ENCODE data around the gene PNLIPRP2.

Gene PNLIPRP2

GRCh38 chr10:116620423-116621400 lies at the start of gene PNLIPRP2:
PNLIPRP2 (plus strand) TSS chr10:116620953.
- DNase-seq (ENCODE audit: low spot score) = no peak

GRCh38 chr10:116574797-116575196 lies 46.0 kb upstream of the PNLIPRP2 start:
- DNase-seq (ENCODE audit: low spot score) = no peak

GRCh38 chr10:116587878-116588591 lies 32.7 kb upstream of the PNLIPRP2 start:
- DNase-seq (ENCODE audit: low spot score) = peak; percentile 23

- no peak for DNase-seq (ENCODE audit: low spot score)
These were observed 31.8 kb upstream of the PNLIPRP2 start for GRCh38 chr10:116588995-116589394.

GRCh38 chr10:116589926-116590325 lies 30.8 kb upstream of the PNLIPRP2 start:
- DNase-seq (ENCODE audit: low spot score) = no peak

GRCh38 chr10:116590590-116591444 lies 29.9 kb upstream of the PNLIPRP2 start, which contains the start of gene PNLIPRP1:
PNLIPRP1 (plus strand) TSS chr10:116590959; CDS start chr10:116591130, 171 bp downstream.
- DNase-seq (ENCODE audit: low spot score) = no peak

- DNase-seq (ENCODE audit: low spot score) = no peak
These were observed 27.5 kb upstream of the PNLIPRP2 start for GRCh38 chr10:116593139-116593740.

- DNase-seq (ENCODE audit: low spot score) = no peak
These were observed 26.2 kb upstream of the PNLIPRP2 start for GRCh38 chr10:116594525-116595035.

- DNase-seq (ENCODE audit: low spot score) = no peak
These were observed 24.7 kb upstream of the PNLIPRP2 start for GRCh38 chr10:116596062-116596461.

GRCh38 chr10:116597543-116597942 lies 23.2 kb upstream of the PNLIPRP2 start:
- DNase-seq (ENCODE audit: low spot score) = no peak

- no peak for DNase-seq (ENCODE audit: low spot score)
These were observed 22.4 kb upstream of the PNLIPRP2 start for GRCh38 chr10:116598329-116598728.

- DNase-seq (ENCODE audit: low spot score) = no peak
These were observed 20.8 kb upstream of the PNLIPRP2 start for GRCh38 chr10:116599991-116600390.

GRCh38 chr10:116602648-116603400 lies 17.9 kb upstream of the PNLIPRP2 start:
- no peak for DNase-seq (ENCODE audit: low spot score)

- DNase-seq (ENCODE audit: low spot score) = no peak
These were observed 14.7 kb upstream of the PNLIPRP2 start for GRCh38 chr10:116606061-116606483.

GRCh38 chr10:116607336-116607735 lies 13.4 kb upstream of the PNLIPRP2 start:
- DNase-seq (ENCODE audit: low spot score) = no peak

- DNase-seq (ENCODE audit: low spot score) = peak; percentile 5
These were observed 11.8 kb upstream of the PNLIPRP2 start for GRCh38 chr10:116608686-116609594.

GRCh38 chr10:116610443-116611152 lies 10.2 kb upstream of the PNLIPRP2 start:
- no peak for DNase-seq (ENCODE audit: low spot score)

GRCh38 chr10:116611153-116611545 lies 9.6 kb upstream of the PNLIPRP2 start:
- DNase-seq (ENCODE audit: low spot score) = no peak

Data from RKO (cell line).